Measurements from ENCODE around the gene CGNL1. TPM values are rescaled to one million over a fixed set of nuclear protein-coding genes. Genes with fewer than 3 reads are reported as not detected.

Gene CGNL1
- total and polyA plus RNA-seq, 7 donors = 0.18 to 2.2 (median 0.37) TPM

- no peak for ATAC-seq
- DNase-seq = no peak
- TF ChIP-seq CTCF (IDR thresholded peaks at IDR 0.05) = no peak
- 20 to 51% (median 35%) methylated on average over 4 of the region's 4 CpGs for WGBS, 3 donors
- H3K9me3 ChIP-seq = no peaks in the 10 kb centered on the region
- H3K27ac ChIP-seq = no peak overlapping the region
- intact Hi-C loops (cut with DNase I) = no loop called here
- no peaks in the 10 kb centered on the region for H3K27me3 ChIP-seq (ENCODE audit: insufficient read depth in 3 of 3, low read length in 2 of 3)
- no peaks in the 10 kb centered on the region for H3K4me1 ChIP-seq
- H3K4me3 ChIP-seq = no peak overlapping the region
- H3K36me3 ChIP-seq (ENCODE audit: insufficient read depth in 1 of 2, low read depth in 1 of 2) = no peaks in the 10 kb centered on the region
Observed at GRCh38 chr15:57542505-57542817, 166.2 kb downstream of the CGNL1 start.

DNA sequence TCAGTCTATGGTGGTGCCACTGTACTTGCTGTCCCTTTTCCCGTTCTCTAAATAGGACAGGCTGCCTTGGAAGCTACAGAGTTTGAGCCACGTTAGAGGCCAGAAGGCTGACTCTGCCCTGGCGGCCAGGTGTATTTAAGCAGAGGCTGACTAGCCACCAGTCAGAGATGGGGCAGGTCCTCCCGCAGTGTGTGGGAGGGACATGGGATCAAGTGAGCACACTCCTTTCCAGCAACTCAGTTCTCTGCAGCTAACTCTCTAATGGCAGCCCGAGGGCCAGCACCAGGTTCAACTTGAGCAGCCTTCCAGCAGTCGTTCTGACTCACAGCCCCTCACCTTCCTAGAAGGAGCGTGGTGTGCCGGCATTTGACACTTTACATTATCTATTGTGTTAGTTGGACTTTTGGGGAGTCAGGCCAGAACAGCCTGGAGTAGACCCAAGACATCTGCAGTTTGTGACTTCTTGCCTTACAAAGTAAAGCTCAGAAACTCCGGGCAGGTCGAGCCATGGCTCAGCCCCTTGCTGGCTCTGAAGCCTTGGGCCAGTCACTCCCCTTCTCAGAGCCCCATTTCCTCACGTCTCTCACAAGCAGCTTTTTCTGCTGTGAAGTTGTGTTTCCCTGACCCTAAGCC, 168.7 kb downstream of the CGNL1 start:
- no peak overlapping the region for H3K4me3 ChIP-seq
- TF ChIP-seq CTCF (IDR thresholded peaks at IDR 0.05) = no peak
- H3K9me3 ChIP-seq = no peaks in the 10 kb centered on the region
- intact Hi-C loops (cut with DNase I) = no loop called here
- WGBS, 3 donors = 68 to 77% (median 69%) methylated on average over 11 of the region's 11 CpGs
- H3K4me1 ChIP-seq = peaks cover 10% of the 10 kb centered on the region
- H3K36me3 ChIP-seq (ENCODE audit: insufficient read depth in 1 of 2, low read depth in 1 of 2) = no peaks in the 10 kb centered on the region
- no peak overlapping the region for H3K27ac ChIP-seq
- no peak for ATAC-seq
- no peak for DNase-seq
- no peaks in the 10 kb centered on the region for H3K27me3 ChIP-seq (ENCODE audit: insufficient read depth in 3 of 3, low read length in 2 of 3)

DNA sequence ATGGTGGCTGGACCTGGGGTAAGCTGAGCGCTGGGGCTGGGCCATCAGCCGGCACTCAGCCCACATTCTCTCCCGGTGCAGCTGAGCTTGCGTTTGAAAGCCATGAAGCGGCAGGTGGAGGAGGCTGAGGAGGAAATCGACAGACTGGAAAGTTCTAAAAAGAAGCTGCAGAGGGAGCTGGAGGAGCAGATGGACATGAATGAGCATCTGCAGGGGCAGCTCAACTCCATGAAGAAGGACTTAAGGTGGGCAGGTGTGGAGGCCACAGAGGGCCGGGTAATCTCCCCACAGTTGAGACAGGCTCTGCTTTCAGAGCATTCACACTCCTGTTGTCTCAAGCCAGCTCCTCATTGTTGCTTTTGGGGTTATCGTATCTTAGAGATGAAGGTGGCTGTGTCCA, 169.7 kb downstream of the CGNL1 start:
- ATAC-seq (no peak), DNase-seq (no peak)
- 74 to 84% (median 76%) methylated on average over 8 of the region's 8 CpGs for WGBS, 3 donors
- H3K4me3 ChIP-seq = no peak overlapping the region
- intact Hi-C loops (cut with DNase I) = no loop called here
- H3K27ac ChIP-seq = no peak overlapping the region
- no peak for TF ChIP-seq CTCF (IDR thresholded peaks at IDR 0.05)
- peaks cover 16% of the 10 kb centered on the region for H3K4me1 ChIP-seq
- H3K9me3 ChIP-seq = no peaks in the 10 kb centered on the region
- H3K36me3 ChIP-seq (ENCODE audit: insufficient read depth in 1 of 2, low read depth in 1 of 2) = no peaks in the 10 kb centered on the region
- no peaks in the 10 kb centered on the region for H3K27me3 ChIP-seq (ENCODE audit: insufficient read depth in 3 of 3, low read length in 2 of 3)

- no peak overlapping the region for H3K27ac ChIP-seq
- no peaks in the 10 kb centered on the region for H3K9me3 ChIP-seq
- WGBS, 3 donors = 78 to 80% (median 79%) methylated on average over 11 of the region's 11 CpGs
- H3K36me3 ChIP-seq (ENCODE audit: insufficient read depth in 1 of 2, low read depth in 1 of 2) = no peaks in the 10 kb centered on the region
- H3K4me1 ChIP-seq = peaks cover 16% of the 10 kb centered on the region
- H3K4me3 ChIP-seq = no peak overlapping the region
- intact Hi-C loops (cut with DNase I) = no loop called here
- no peaks in the 10 kb centered on the region for H3K27me3 ChIP-seq (ENCODE audit: insufficient read depth in 3 of 3, low read length in 2 of 3)
- ATAC-seq (no peak), DNase-seq (no peak)
- no peak for TF ChIP-seq CTCF (IDR thresholded peaks at IDR 0.05)
Observed at GRCh38 chr15:57547243-57547755, 171.0 kb downstream of the CGNL1 start.

GRCh38 chr15:57548351-57548750, 172.0 kb downstream of the CGNL1 start:
- peaks cover 16% of the 10 kb centered on the region for H3K4me1 ChIP-seq
- WGBS, 3 donors = 87 to 94% (median 91%) methylated on average over 2 of the region's 2 CpGs
- no peak overlapping the region for H3K4me3 ChIP-seq
- no peak overlapping the region for H3K27ac ChIP-seq
- no peaks in the 10 kb centered on the region for H3K36me3 ChIP-seq (ENCODE audit: insufficient read depth in 1 of 2, low read depth in 1 of 2)
- TF ChIP-seq CTCF (IDR thresholded peaks at IDR 0.05) = no peak
- no peaks in the 10 kb centered on the region for H3K9me3 ChIP-seq
- H3K27me3 ChIP-seq (ENCODE audit: insufficient read depth in 3 of 3, low read length in 2 of 3) = no peaks in the 10 kb centered on the region
- ATAC-seq (no peak), DNase-seq (no peak)
- intact Hi-C loops (cut with DNase I) = no loop called here
